ENCODE data around the gene RYR1. TPM values are rescaled to one million over a fixed set of nuclear protein-coding genes. Genes with fewer than 3 reads are reported as not detected.

Gene RYR1
- total RNA-seq, 1 donor from 2014 or later = 1.3 TPM

- TF ChIP-seq CTCF (IDR thresholded peaks at IDR 0.05; ENCODE audit: unreplicated experiment) = no peak
- no peak for DNase-seq (ENCODE audit: low spot score)
- H3K4me1 Mint-ChIP-seq (ENCODE audit: unreplicated experiment) = no peaks in the 10 kb centered on the region
- peaks cover 7% of the 10 kb centered on the region for H3K36me3 Mint-ChIP-seq (ENCODE audit: low read depth, unreplicated experiment)
- H3K9me3 Mint-ChIP-seq (ENCODE audit: unreplicated experiment) = no peaks in the 10 kb centered on the region
- H3K27ac Mint-ChIP-seq (ENCODE audit: unreplicated experiment) = no peak overlapping the region
- H3K4me3 Mint-ChIP-seq (ENCODE audit: unreplicated experiment) = no peak overlapping the region
- H3K27me3 Mint-ChIP-seq (ENCODE audit: unreplicated experiment) = peaks cover 14% of the 10 kb centered on the region
Measured at GRCh38 chr19:38503077-38503410, 69.6 kb downstream of the RYR1 start.

- Mint-ChIP-seq H3K27ac (ENCODE audit: unreplicated experiment) (no peak overlapping the region), H3K36me3 (ENCODE audit: low read depth, unreplicated experiment) (peaks cover 7% of the 10 kb centered on the region)
Measured at GRCh38 chr19:38505958-38506357, 72.5 kb downstream of the RYR1 start.

GRCh38 chr19:38506375-38506722 lies 72.9 kb downstream of the RYR1 start:
- Mint-ChIP-seq H3K27me3 (ENCODE audit: unreplicated experiment) (peaks cover 16% of the 10 kb centered on the region), H3K4me1 (ENCODE audit: unreplicated experiment) (no peaks in the 10 kb centered on the region), H3K9me3 (ENCODE audit: unreplicated experiment) (no peaks in the 10 kb centered on the region), H3K27ac (ENCODE audit: unreplicated experiment) (no peak overlapping the region), H3K36me3 (ENCODE audit: low read depth, unreplicated experiment) (peaks cover 7% of the 10 kb centered on the region), H3K4me3 (ENCODE audit: unreplicated experiment) (no peak overlapping the region)
- no peak for DNase-seq (ENCODE audit: low spot score)
- TF ChIP-seq CTCF (IDR thresholded peaks at IDR 0.05; ENCODE audit: unreplicated experiment) = no peak

More at GRCh38 chr19:38505958-38506357, 72.5 kb downstream of the RYR1 start:
- H3K27me3 Mint-ChIP-seq (ENCODE audit: unreplicated experiment) = peaks cover 17% of the 10 kb centered on the region
- H3K9me3 Mint-ChIP-seq (ENCODE audit: unreplicated experiment) = no peaks in the 10 kb centered on the region
- no peak overlapping the region for H3K4me3 Mint-ChIP-seq (ENCODE audit: unreplicated experiment)
- DNase-seq (ENCODE audit: low spot score) = no peak
- H3K4me1 Mint-ChIP-seq (ENCODE audit: unreplicated experiment) = no peaks in the 10 kb centered on the region
- no peak for TF ChIP-seq CTCF (IDR thresholded peaks at IDR 0.05; ENCODE audit: unreplicated experiment)

GRCh38 chr19:38506723-38507550 lies 73.4 kb downstream of the RYR1 start:
- Mint-ChIP-seq H3K4me3 (ENCODE audit: unreplicated experiment) (no peak overlapping the region), H3K27ac (ENCODE audit: unreplicated experiment) (no peak overlapping the region)

More at GRCh38 chr19:38506723-38507550, 73.4 kb downstream of the RYR1 start:
- Mint-ChIP-seq H3K36me3 (ENCODE audit: low read depth, unreplicated experiment) (peaks cover 7% of the 10 kb centered on the region), H3K9me3 (ENCODE audit: unreplicated experiment) (no peaks in the 10 kb centered on the region), H3K4me1 (ENCODE audit: unreplicated experiment) (no peaks in the 10 kb centered on the region), H3K27me3 (ENCODE audit: unreplicated experiment) (peaks cover 14% of the 10 kb centered on the region)
- DNase-seq (ENCODE audit: low spot score) = peak; percentile 62
- TF ChIP-seq CTCF (IDR thresholded peaks at IDR 0.05; ENCODE audit: unreplicated experiment) = no peak
